OCI-M2 (cell line): ENCODE results near the gene CEP126.
"Not testable (repeated sequence)": the region's sequence is repeated elsewhere in the genome, so short reads cannot be mapped to it uniquely, and the experiment has no call there.

ENCODE experiments used
- DNase-seq: peaks from one replicate; lab custom pipeline; 2025; ENCODE audit not compliant: unreplicated experiment; lab: John Stamatoyannopoulos, UW

Gene CEP126

DNA sequence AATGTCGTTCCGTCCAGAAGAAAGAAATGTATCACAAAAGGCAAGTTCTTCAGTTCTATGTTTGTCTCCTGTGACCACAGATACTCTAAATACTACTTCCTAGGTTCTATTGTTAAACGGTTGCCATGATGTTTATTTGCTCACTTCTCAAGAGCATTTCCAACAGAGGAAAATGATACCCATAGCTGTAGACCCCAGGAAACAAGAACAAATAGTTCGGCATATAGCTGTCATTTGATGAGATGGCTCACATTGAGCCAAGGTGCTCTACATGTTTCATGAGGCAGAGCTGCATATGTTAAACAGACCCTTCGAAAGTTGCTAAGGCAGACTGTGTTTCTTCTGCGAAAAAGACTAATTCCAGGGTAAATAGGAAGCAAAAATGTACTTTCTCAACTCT is 16.9 kb downstream of the CEP126 start:
- no peak for DNase-seq

DNA sequence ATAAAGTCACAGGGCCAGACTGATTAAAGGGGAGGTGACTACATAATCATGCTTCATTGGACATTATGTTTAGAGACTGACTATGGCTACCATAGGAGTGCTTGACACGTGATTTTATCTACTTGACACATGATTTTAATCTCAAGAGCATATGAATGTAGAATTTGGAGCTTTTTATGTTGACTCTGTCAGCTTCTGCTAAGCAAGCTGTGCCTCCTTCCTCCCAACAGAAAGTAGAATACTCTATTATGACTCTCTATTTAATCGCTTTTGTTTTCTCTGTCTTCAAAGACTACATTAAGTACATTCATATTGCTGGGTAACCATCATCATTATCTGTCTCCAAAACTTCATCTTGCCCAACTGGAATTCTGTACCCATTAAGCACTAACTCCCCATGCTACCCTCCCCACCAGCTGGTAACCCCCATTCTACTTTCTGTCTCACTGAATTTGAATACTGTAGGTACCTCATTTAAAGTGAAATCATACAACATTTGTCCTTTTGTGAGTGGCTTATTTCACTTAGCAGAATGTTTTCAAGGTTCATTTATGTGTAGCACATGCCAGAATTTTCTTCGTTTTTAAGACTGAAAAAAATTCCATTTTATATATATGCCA is 26.2 kb downstream of the CEP126 start:
- no peak for DNase-seq

DNA sequence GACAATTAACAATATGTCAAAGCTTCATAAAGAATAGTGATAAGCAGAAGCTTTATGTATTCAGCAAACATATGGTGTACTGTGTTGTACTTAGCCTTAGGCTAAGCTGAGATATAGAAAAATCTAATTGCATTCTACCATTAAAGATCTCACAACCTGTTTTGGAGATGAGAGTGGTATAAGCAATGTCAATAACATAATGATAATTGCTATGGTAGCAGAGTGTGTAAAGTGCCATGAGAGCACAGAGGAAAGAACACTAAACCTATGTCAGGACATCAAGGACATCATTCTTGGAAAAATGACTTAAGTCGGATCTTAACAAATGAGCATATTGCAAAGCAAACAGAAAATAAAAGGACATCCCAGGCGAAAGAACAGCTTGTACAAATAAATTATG is 30.1 kb downstream of the CEP126 start:
- no peak for DNase-seq

DNA sequence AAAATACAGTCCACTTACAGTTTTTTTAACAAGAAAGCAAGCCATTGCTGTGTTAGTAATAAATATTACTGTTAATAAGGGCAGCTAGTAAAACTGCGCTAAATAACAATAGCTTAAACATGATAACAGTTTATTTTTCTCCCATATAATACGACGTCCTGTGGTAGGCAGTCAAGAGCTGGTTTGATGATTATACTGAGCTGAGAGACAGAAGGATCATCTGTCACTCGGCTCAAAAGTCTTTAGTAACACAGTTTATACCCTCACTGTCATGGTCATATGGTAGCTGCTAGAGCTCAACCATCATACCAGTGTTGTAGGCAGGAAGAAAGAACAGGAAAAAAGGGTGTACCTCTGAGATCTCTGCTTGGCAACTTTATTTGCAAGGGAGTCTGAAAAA is 30.6 kb downstream of the CEP126 start:
- DNase-seq, result no peak

DNA sequence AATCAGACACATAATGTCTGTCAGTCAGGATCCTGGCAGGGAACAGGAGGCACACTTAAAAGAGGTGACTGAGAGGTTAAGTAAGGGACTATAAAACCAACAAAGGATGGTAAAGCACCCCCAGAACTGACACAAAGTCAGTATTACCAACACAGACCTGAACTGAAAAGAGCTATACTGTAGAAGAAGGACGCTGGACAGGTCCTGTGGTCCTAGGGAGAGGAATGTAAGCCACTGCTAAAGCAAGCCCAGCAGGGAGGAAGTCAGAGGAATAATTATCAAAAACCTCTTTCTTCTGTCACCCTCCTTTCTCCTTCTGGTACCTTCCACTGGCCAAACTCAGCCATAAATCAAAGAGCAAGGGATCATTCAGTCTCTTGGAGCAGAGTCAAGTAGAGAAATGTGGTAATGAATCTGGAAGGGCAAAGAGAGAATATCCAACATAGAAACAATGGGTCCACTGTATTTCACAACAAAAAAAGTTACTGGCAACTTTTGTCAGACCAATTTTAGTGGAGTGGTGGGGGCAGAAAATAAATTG is 34.9 kb downstream of the CEP126 start:
- DNase-seq, result no peak

DNA sequence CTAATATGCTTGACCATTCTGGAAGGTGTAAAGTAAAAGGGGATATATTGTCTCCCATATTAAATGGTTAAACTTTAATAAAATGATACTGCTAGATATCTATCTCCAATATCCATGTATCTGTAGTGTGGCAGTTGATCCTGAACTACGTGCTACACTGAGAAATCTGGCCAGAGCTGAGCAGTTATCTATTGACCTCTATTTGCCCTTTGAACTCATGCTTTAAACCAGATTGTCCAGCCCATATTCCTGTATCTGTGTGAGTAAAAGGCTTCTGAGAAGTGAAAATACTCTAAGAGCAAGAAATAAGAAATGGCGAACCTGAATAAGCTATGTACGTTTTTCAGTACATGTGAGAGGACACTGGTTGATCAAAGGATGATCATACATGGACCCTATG is 40.5 kb downstream of the CEP126 start:
- DNase-seq, result no peak

DNA sequence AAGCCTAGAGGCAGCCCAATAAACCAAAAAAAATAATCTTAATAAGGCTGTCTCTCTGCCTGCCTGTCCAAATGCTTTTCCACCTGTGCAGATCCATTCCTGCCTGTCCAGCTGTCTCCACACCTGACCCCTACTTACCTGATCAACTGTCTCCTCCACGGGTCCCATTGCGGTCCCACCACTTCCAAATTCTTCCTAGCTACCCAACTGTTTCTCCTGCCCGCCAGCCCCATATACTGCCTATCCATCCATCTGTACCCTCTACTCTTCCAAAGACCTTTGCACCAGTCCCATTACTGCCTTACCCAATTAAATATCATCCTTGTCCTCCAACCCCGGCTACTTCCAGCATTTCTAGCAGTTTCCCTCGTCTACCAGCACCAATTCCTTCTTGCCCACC is 40.9 kb downstream of the CEP126 start:
- DNase-seq, result no peak

DNA sequence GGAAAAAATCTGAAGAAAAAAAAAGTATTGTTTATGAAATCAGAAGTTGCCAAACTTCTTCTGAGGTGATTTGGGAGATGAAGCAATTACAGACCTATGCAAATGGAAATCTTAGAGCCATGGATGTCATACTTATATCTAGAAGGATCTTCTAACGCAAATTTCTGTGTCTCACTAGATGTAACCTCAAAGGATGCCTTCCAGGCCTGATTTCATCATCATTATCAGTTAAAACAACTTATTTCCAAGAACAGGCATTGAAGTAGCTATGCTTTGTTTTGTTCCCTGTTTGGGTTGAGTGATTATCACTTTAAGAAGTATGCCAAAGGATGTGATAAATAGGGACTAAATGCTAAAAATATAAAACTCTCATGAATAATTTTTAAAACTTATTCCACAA is 45.4 kb downstream of the CEP126 start:
- no peak for DNase-seq

DNA sequence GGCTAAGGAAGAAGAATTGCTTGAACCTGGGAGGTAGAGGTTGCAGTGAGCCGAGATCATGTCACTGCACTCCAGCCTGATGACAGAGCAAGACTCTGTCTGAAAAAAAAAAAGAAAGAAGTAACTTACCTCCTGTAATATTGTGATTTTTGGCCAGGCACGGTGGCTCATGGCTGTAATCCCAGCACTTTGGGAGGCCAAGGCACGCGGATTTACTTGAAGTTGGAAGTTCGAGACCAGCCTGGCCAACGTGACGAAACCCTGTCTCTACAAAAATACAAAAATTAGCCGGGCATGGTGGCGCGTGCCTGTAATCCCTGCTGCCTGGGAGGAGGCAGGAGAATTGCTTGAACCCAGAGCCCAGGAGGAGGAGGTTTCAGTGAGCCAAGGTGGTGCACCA is 49.4 kb downstream of the CEP126 start:
- not testable (repeated sequence) for DNase-seq

DNA sequence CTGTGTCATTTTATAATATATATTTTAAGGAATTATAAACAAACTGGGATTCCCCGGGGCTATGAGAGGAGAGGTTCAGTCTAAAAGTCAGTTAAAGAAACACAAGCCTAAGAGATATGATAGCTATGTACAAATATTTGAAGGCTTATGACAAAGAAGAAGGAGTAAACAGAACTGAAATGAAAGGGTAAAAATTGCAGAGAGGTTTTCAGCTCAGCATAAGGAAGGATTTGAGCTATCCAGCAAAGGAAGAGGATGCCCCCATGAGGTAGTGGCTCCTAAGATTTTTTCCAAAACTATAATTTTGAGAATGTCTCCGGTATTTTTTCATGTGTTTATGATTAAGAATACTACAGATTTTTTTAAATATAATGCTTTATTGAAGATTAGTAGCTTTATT is 59.4 kb downstream of the CEP126 start:
- DNase-seq, result no peak

DNA sequence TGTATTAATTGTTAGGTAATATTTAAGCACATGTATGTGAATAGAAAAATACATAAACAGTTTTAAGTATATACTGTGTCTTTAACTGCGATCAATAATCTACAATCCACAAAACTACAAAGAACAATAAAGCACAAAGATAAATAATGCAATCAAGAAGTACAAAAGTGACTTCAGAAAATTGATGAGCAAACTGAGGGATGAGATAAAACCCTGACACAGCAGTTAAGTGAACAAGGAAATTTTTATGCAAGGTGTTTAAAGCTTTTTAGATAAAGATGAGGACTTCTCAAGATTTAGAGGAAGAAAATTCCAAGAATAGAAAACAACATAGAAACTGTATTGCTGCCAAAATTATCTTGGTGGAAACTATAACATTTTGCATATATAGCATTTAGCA is 60.0 kb downstream of the CEP126 start:
- DNase-seq, result no peak

DNA sequence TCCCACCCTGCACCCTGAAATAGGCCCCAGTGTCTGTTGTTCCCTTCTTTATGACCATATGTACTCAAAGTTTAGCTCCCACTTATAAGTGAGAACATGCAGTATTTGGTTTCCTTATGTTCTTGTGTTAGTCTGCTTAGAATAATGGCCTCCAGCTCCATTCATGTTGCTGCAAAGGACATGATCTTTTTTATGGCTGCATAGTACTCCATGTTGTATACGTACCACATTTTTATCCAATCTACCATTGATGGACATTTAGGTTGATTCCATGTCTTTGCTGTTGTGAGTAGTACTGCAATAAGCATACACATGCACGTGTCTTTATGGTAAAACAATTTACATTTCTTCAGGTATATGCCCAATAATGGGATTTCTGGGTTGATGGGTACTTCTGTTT is 60.9 kb downstream of the CEP126 start:
- no peak for DNase-seq

DNA sequence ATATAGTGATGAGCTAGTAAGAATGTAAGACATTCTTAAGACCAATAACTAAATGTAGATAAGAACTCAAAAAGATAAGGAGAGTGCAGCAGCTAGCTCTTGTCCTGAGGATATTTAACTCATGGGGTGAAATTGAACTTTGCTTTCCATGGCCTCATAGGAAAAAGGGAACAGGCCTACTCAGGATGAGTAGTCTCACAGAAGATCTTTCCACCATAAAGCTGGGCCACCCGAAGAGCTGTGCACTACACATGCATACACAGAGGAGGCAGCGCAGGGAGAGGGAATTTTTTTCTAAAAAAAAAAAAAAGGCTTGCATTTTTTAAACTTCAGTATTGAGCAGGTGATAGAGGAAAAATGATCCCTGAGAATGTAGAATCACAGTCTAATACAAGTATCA is 72.6 kb downstream of the CEP126 start:
- DNase-seq, result no peak

DNA sequence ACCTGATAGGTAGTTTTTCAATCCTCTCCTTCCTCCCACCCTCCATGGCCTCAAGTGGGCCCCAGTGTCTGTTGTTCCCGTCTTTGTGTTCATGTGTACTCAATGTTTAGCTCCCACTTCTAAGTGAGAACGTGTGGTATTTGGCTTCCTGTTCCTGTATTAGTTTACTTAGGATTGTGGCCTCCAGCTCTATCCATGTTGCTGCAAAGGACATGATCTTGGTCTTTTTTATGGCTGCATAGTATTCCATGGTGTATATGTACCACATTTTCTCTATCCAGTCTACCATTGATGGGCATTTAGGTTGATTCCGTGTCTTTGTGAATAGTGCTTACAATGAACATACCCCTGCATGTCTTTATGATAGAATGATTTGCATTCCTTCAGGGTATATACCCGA is 78.4 kb downstream of the CEP126 start:
- DNase-seq, result no peak

DNA sequence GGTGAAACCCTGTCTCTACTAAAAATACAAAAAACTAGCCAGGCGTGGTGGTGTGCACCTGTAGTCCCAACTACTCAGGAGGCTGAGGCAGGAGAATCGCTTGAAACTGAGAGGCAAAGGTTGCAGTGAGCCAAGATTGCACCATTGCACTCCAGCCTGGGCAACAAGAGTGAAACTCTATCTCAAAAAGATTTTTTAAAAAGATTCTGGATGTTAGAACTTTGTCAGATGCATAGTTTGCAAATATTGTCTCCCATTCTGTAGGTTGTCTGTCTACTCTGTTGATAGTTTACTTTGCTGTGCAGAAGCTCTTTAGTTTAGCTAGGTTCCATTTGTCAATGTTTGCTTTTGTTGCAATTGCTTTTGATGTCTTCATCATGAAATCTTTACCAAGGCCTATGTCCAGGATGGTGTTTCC is 79.3 kb downstream of the CEP126 start:
- DNase-seq, result not testable (repeated sequence)

DNA sequence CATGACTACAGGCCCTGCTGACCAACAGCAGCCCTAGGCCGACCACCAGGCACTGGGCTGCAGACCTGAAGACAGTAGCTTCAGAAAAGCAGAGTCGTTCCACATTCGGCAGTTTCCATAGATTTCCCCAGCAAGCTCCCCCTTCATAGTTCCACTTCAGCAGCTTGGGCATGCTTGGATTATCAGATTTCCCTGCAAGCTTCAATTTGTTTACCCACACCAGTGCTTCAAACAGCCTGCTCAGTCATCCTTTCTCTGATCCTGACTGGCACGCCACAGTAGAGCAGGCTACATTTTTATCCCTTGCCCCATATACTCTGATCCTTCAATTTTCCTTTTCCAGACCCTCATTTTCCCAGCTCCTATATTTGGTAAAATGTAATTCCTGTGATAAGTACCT is 81.3 kb downstream of the CEP126 start:
- DNase-seq, result no peak

DNA sequence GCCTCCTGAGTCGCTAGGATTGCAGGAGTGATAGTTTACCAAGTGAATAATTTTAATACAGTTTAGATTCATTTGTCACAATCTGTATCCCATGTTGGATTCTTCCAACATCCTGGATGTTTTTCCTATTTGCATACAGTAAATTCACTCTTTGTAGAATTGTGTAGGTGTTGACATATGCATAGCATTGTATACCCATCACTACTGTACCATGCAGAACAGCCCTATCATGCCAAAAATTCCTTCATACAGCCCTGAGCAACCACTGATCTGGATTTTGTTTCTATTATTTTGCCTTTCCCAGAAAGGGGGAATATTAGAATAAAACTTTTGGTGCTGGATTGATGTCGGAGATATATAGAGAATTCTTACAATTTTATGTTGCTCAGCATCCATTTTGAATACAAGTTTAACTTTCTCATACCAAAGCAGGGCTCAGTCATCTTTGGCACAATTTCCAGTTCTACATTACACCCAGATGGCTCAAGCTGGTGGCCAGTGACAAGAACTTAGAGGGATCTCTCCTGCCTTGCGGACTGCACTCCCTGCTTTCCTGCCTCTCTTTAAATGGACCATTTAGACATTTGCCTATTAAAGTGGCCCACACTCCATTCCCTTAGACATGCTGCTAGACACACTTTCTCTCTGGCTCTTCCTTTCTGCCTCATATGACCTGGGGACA is 87.0 kb downstream of the CEP126 start:
- no peak for DNase-seq

DNA sequence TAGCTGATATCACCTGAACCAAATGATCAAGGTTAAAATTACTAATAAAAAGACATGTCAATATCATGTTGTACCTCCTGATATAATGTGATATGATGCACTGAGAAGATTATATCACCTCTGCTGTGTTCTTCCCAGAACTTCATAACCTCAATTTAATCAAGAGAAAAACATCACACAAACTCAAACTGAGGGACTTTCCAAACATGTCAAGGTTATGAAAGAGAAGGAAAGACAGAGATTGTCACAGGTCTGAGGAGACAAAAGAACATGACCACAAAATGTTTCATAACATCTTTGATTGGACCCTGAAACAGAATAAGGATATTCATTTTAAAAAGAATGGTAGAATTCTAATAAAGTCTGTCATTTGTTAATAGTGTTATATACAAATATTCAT is 89.4 kb downstream of the CEP126 start:
- DNase-seq, result no peak

DNA sequence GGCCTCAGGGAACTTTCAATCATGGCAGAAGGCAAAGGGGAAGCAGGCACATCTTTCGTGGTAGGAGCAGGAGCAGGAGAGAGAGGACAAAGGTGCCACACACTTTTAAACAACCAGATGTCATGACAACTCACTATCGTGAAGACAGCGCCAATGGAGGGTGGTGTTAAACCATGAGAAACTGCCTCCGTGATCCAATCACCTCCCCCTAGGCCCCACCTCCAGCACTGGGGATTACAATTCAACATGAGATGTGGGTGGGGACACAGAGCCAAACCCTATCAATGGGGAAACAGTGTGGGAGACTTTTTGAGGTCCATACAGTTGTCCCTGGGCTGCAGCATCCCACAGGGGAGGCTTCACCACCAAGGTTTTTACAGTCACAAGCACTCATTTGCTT is 90.5 kb downstream of the CEP126 start:
- no peak for DNase-seq

DNA sequence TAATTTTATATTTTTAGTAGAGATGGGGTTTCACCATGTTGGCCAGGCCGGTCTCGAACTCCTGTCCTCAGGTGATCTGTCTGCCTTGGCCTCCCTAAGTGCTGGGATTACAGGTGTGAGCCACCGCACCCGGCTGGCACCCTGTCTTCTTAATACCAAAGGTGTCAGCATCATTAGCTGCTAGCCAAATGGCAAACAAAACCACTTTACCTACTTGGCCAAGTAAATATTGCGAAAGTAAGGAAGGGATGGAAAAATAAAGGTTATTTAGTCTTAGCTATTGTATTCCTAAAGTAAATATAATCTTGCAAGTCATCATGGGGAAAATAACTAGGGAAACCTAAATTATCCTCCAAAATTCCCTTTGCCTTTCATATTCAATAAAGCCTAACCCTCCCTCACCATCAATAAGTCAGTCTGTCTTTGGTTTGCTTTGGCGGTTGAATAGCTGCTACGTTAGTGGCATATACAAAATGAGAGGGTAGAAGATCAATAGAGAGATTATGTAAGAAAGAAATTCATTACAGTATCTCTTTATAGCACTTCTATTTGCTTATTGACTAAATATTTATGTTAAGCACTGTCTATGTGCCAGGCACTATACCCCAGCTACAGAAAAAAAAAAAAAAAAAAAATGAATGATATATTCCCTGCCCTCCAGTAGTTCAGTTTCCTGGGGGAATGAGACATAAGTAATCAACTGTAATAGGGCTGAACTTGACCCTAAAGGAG is 92.2 kb downstream of the CEP126 start:
- DNase-seq, result no peak

DNA sequence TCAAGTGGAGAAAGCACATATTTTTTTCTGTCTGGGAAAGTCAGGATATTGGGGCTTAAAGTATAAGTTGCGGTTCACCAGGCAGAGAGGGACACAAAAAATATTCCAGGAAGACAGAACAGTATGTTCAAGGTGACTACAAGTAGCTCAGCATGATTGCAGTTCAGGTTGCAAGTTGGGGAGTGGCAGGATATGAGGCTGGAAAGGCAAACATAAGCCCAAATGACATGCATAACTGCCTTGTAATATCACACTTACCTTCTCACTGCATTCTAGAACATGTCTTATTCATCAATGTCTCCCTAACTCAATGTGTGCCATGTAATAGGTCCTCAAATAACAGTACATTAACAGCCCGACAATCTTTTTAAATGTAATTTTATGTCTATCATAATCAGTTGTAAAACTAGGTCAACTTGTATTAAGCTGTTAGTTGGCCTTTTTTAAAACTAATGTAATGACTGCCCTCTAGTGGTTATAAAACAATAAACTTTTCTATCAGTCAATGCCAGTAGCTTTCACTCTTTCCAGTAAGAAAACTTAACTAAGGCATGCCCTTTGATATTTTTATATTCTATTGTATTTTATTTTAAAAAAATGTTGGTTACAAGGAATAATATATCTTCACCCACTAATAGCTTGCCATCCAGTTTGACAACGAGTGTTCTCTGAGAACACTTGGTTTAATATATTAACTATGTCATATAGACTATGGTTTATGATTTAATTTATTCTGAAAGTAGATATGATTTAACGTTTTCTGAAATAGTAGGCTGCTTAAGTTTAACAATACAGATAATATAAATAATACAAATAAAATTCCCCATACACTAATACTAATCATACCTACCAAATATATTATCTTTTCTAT is 93.0 kb downstream of the CEP126 start:
- peak; percentile 30 for DNase-seq
